RWPE1 (cell line): ENCODE results near the gene GRIN2C.

ENCODE experiments used
- CTCF ChIA-PET: fragments of 350-600 bp; sonication (Branson Sonifier 250); formaldehyde crosslinking; extraction: SDS; loops from one replicate; lab custom pipeline; 2021; lab: Yijun Ruan, JAX
- POLR2A ChIA-PET: fragments of 400-600 bp; formaldehyde crosslinking; extraction: SDS; loops from one replicate; lab custom pipeline; 2020; ENCODE audit warnings: antibody characterized with exemption; ENCODE audit not compliant: low non-redundant PET; lab: Yijun Ruan, JAX
- DNase-seq: peaks from one replicate; pipeline ENCODE4 v3.0.0; 2012; ENCODE audit warnings: low spot score
- H3K27ac ChIP-seq: fragments of 450-650 bp; 2 replicates; pipeline ENCODE4 v1.5.1; 2017
- TF ChIP-seq, protein P1 (sequence below): fragments of 450-650 bp; conservative IDR thresholded peaks from 2 replicates; pipeline ENCODE4 v1.5.1; 2017; ENCODE audit warnings: low read depth, mild to moderate bottlenecking

GRIN2C gene

DNA sequence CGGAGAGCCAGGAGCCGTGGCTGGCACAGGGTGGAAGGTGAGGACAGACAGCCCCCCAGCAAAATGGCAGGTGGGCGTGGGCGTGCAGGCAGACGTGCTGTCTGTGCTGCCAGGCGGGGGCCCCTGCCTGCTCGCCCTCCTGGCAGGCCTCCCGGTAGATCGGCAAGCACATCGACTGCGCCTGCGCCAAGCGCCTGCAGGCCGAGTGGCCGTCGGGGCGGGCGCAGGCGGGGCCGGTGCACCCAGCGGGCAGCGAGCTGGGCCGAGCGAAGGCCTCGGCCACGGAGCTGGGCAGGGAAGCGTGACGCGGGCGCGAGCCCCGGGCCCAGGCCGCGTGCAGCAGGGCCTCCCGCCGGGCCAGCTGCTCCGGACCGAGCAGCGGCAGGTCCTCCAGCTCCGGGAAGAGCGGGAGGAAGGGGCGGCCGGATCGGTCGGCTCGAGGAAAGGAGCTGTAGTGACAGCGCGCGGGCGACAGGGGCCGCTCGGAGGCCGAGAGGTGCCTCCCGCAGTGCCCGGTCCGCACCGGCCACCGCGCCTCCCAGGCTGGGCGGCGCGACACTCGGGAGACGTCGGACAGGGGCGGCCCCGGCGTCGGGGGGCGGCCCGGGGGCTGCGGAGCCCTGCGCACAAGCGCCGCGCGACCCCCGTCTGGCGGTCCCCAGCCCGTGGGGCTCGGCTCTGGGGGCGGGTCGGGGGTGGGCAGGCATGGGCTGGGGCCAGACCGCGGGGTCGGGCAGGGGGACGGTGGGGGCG is 16.9 kb downstream of the GRIN2C start:
- peak; percentile 57 for DNase-seq
- TF ChIP-seq, protein P1, sequence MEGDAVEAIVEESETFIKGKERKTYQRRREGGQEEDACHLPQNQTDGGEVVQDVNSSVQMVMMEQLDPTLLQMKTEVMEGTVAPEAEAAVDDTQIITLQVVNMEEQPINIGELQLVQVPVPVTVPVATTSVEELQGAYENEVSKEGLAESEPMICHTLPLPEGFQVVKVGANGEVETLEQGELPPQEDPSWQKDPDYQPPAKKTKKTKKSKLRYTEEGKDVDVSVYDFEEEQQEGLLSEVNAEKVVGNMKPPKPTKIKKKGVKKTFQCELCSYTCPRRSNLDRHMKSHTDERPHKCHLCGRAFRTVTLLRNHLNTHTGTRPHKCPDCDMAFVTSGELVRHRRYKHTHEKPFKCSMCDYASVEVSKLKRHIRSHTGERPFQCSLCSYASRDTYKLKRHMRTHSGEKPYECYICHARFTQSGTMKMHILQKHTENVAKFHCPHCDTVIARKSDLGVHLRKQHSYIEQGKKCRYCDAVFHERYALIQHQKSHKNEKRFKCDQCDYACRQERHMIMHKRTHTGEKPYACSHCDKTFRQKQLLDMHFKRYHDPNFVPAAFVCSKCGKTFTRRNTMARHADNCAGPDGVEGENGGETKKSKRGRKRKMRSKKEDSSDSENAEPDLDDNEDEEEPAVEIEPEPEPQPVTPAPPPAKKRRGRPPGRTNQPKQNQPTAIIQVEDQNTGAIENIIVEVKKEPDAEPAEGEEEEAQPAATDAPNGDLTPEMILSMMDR: peak; percentile 56
- CTCF ChIA-PET: interaction anchor here (0.7 to 2.7 kb wide), 11 partner anchors 8 to 426 kb away, joined by 3 to 10 read pairs (median 3); no protein-coding TSS in a partner anchor
- H3K27ac ChIP-seq: peak overlapping the region; percentile 60
- POLR2A ChIA-PET: no interaction called here

DNA sequence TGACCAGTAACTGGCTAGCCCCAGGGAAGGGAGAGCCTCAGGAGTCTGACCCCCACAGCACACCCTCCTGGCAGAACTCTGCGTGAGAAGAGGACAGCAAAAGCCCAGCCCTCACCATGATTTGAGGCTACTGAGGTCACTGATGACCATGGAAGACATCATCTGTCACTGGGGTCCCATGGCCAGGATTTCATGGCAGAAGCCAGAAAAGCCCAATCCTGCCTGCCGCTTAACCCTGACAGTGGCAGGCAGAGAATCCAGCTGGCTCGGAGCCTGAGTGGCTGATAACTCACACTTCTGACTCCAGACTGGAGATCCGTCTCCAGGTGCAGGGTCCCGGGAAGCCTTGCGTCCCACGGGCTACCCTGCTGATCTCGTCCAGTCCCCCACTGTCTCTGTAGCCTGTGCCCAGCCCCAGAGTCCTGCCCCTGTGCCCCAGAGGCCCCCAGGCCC is 17.5 kb downstream of the GRIN2C start:
- no peak for DNase-seq
- TF ChIP-seq, protein P1: no peak
- peak overlapping the region; percentile 60 for H3K27ac ChIP-seq
- ChIA-PET CTCF (interaction anchor here (0.7 to 2.7 kb wide), 7 partner anchors 8 to 115 kb away, joined by 3 to 10 read pairs (median 3); no protein-coding TSS in a partner anchor), POLR2A (no interaction called here)

DNA sequence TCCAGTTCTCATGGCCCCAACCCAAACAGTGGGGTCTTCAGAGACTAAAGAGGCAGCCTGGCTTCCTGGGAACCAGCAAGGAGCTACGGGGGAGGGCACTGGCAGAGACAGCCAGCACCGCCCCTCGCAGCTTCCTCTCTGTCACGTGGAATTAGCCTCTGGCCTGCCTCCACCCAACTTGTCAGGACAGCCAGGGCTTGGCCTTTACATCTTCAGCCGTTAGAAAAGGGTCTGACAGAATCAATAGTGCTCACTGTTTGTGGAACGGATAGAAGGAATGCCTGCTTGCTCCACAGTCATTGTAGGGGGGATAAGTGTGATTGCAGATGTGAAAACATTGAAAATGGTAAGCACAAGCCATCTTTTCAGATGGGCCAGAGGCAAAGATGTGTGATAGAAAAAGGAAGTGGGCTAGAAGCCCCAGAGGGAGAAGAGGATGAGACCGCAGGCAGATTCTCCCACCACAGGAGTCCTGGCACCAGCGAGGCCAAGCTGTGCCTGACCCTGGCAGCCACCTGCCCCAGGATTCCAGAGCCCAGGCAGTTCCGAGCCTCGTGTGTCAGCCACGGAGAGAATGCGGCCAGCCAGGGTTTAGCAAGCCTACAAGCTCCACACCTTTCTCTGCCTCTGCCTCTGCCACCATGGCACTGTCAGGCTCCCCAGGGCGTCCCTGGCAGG is 18.6 kb downstream of the GRIN2C start:
- H3K27ac ChIP-seq: peak overlapping the region; percentile 60
- DNase-seq: peak; percentile 27
- CTCF ChIA-PET: interaction anchor here (0.5 to 0.9 kb wide), 4 partner anchors 20 to 116 kb away, joined by 3 to 4 read pairs (median 4); no protein-coding TSS in a partner anchor
- TF ChIP-seq, protein P1: no peak
- POLR2A ChIA-PET: interaction anchor here (0.6 kb wide), 1 partner anchor 54 kb away, joined by 4 read pairs; no protein-coding TSS in a partner anchor

DNA sequence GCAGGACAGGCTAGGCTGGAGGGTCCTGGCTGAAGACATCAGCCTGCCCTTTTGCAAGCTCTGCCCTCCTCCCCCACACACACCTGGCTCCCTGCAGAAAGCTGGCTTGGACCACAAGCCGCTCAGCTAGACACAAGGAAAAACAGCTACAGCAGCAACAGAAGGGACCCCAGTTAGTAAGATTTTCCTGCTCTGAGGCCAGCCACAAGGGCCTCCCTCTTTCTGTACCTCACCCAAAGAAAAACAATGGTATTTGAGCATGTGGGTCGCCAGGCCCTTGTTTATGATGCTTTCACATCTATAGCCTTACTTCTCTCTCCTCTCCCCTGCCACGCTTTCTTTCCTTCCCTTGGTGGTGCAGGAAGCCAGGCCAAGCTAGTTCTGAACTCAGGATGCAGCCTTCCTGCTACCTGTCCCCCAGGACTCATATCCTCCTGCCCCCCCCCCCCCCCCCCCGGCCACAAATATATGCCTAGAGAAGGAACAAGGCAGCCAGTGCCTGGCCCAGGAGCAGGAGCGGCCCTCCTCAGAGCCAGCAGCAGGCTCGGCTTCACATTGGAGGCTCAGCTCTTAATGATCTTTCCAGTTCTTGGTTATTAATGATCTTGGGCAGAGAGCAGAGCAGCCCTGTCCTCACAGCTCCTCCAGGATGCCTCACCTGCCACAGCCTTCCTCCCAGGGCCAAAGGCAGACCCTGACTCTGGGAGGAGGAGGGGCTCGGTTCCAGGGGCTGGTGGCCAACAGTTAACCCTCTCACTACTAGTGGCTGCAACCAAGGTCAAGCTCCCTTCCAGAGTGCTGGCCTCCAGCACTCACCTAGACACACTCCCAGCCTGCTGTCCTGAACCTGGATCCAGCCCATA is 19.5 kb downstream of the GRIN2C start:
- no peak for DNase-seq
- TF ChIP-seq, protein P1: no peak
- peak overlapping the region; percentile 60 for H3K27ac ChIP-seq
- POLR2A ChIA-PET: no interaction called here
- CTCF ChIA-PET: interaction anchor here (0.5 to 0.9 kb wide), 5 partner anchors 21 to 1889 kb away, joined by 3 to 4 read pairs (median 3); no protein-coding TSS in a partner anchor

DNA sequence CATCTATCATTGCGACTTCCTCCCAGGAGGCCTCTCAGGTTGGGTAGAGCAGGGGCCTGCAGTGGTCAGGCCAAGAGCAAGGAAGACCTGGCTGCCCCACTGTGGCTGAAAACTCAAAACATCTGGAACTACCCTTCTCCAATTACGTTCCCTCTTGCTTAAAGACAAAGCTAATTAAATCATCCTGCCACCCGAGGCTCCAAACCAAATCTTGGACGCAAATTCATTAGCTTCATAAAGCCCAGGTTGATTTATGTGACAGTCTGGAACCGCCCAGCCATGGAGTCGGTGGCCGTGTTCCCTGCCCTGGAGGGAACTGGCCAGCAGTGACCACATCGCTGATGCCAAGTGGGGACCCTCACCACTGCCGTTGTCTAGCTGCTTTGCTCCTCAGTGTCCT is 21.4 kb downstream of the GRIN2C start:
- CTCF ChIA-PET: interaction anchor here (0.7 kb wide), 1 partner anchor 18 kb away, joined by 4 read pairs; no protein-coding TSS in a partner anchor
- POLR2A ChIA-PET: no interaction called here
- no peak overlapping the region for H3K27ac ChIP-seq
- TF ChIP-seq, protein P1: no peak
- no peak for DNase-seq
